GM12878 (cell line): ENCODE measurements around the gene LIN28B.

Experiments
- CBFB ChIP-seq: IDR thresholded peaks from 2 replicates; pipeline ENCODE4 v1.6.1; 2016; ENCODE audit warnings: antibody characterized with exemption, low read depth
- CEBPZ ChIP-seq: fragments of 150-350 bp; IDR thresholded peaks from 2 replicates; pipeline ENCODE4 v1.6.1; 2016; ENCODE audit warnings: low read depth, low read length
- CTCF ChIP-seq, 3 experiments: IDR thresholded peaks in 2 of 3; conservative IDR thresholded peaks in 1 of 3; 2 replicates each; pipeline ENCODE4 v1.5.1; 2011; ENCODE audit warnings: low read depth in 3 of 3, low read length in 3 of 3, mild to moderate bottlenecking in 3 of 3, control low read depth in 2 of 3, moderate library complexity in 2 of 3, inconsistent platforms in 1 of 3, mixed read lengths in 1 of 3; ENCODE audit not compliant: control insufficient read depth in 2 of 3, insufficient read depth in 1 of 3; ENCODE audit errors: extremely low read depth in 1 of 3
- MTA3 ChIP-seq: IDR thresholded peaks from 2 replicates; pipeline ENCODE4 v1.6.1; 2012; ENCODE audit warnings: low read length, inconsistent platforms, borderline replicate concordance
- MXI1 ChIP-seq: fragments of 150-350 bp; IDR thresholded peaks from 2 replicates; pipeline ENCODE4 v1.6.1; 2011; ENCODE audit warnings: low read depth, mild to moderate bottlenecking, inconsistent platforms, low read length, improper control_type of control experiment
- NR2C2 ChIP-seq: IDR thresholded peaks from 2 replicates; pipeline ENCODE4 v1.6.1; 2011; ENCODE audit warnings: borderline replicate concordance, low read depth; ENCODE audit not compliant: control insufficient read depth, insufficient read length
- RFX5 ChIP-seq: IDR thresholded peaks from 2 replicates; pipeline ENCODE4 v1.6.1; 2011; ENCODE audit warnings: low read depth, low read length, improper control_type of control experiment
- TCF12 ChIP-seq: IDR thresholded peaks from 2 replicates; pipeline ENCODE4 v1.6.1; 2011; ENCODE audit warnings: low read depth, mild to moderate bottlenecking, low read length
- TF ChIP-seq, protein P1 (sequence below): IDR thresholded peaks from 2 replicates; pipeline ENCODE4 v1.6.1; 2011; ENCODE audit warnings: borderline replicate concordance, low read depth, mild to moderate bottlenecking, moderate library complexity, low read length; ENCODE audit not compliant: insufficient read depth, poor library complexity, severe bottlenecking
- TF ChIP-seq, protein P2 (sequence below): IDR thresholded peaks from 2 replicates; pipeline ENCODE4 v1.6.1; 2011; ENCODE audit warnings: mild to moderate bottlenecking, low read depth, low read length, moderate library complexity; ENCODE audit not compliant: insufficient replicate concordance

DNA sequence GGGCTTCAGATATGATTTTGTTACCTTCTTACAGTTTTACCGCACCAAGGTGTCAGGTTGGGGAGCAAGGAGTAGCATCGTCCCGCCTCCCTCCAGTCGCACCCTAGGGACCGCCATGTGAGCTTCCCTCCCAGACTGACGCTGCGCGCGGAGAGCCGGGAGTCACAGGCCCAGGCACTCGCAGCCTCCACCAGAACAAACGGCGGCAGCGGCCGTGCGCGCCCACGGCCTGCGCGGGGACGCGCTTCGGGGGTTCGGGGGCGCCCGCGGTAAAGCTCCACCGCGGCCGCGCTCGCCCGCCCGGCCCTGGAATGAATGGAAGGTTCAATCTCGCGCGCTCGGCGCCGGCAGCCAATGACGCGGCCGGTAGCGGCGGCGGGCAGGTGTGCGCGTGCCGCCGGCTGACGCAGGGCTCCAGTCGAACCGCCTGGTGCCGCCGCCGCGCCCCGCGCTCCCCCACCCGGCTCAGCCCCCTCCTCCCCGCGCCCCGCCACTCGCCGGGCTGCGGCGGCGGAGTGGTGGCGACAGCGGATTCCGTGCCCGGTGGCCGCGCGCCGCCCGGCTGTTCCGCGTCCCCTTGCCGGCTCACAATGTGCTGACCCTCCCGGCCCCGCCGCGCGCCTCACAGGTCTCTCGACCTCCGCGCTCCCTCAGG lies 16.5 kb upstream of the LIN28B start:
- TF ChIP-seq TCF12: no peak
- no peak for TF ChIP-seq RFX5
- TF ChIP-seq CEBPZ: no peak
- TF ChIP-seq CTCF (IDR thresholded peaks at IDR 0.05 in 2 of 3, conservative IDR thresholded peaks at IDR 0.05 in 1 of 3; ENCODE audit: control insufficient read depth in 2 of 3, extremely low read depth in 1 of 3, insufficient read depth in 1 of 3, low read depth in 3 of 3, low read length in 3 of 3): no peak
- TF ChIP-seq CBFB: no peak
- TF ChIP-seq, protein P1, sequence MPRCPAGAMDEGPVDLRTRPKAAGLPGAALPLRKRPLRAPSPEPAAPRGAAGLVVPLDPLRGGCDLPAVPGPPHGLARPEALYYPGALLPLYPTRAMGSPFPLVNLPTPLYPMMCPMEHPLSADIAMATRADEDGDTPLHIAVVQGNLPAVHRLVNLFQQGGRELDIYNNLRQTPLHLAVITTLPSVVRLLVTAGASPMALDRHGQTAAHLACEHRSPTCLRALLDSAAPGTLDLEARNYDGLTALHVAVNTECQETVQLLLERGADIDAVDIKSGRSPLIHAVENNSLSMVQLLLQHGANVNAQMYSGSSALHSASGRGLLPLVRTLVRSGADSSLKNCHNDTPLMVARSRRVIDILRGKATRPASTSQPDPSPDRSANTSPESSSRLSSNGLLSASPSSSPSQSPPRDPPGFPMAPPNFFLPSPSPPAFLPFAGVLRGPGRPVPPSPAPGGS: no peak
- TF ChIP-seq NR2C2: no peak
- TF ChIP-seq, protein P2, sequence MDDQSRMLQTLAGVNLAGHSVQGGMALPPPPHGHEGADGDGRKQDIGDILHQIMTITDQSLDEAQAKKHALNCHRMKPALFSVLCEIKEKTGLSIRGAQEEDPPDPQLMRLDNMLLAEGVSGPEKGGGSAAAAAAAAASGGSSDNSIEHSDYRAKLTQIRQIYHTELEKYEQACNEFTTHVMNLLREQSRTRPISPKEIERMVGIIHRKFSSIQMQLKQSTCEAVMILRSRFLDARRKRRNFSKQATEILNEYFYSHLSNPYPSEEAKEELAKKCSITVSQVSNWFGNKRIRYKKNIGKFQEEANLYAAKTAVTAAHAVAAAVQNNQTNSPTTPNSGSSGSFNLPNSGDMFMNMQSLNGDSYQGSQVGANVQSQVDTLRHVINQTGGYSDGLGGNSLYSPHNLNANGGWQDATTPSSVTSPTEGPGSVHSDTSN: no peak
- TF ChIP-seq MTA3: no peak
- TF ChIP-seq MXI1: no peak
